GM19025 (cell line): Measurements from ENCODE around the gene CYTIP.
A peak's percentile ranks its signal among the peaks of the same experiment; 100 is the strongest.

Experiments
- ATAC-seq: cut with Tn5 transposase; IDR thresholded peaks from one replicate; pipeline ENCODE4 v1.9.1; 2021; ENCODE audit warnings: mild to moderate bottlenecking, low read depth, moderate library complexity; ENCODE audit not compliant: unreplicated experiment

CYTIP gene

GRCh38 chr2:157465554-157465953 is 21.7 kb upstream of the CYTIP start:
- ATAC-seq = no peak

GRCh38 chr2:157463002-157463401 is 19.1 kb upstream of the CYTIP start:
- no peak for ATAC-seq

GRCh38 chr2:157460897-157461296 is 17.0 kb upstream of the CYTIP start:
- no peak for ATAC-seq

- no peak for ATAC-seq
Observed at GRCh38 chr2:157460384-157460837, 16.5 kb upstream of the CYTIP start.

GRCh38 chr2:157459486-157459885 is 15.6 kb upstream of the CYTIP start:
- ATAC-seq = no peak

- ATAC-seq = no peak
Observed at GRCh38 chr2:157447741-157448140, 3.9 kb upstream of the CYTIP start.

GRCh38 chr2:157447031-157447430 is 3.1 kb upstream of the CYTIP start:
- no peak for ATAC-seq

- ATAC-seq = no peak
Observed at GRCh38 chr2:157444641-157445040, 752 bp upstream of the CYTIP start.

- ATAC-seq = no peak
Observed at GRCh38 chr2:157443090-157443489, 799 bp downstream of the CYTIP start.

GRCh38 chr2:157442636-157443035 is 1.3 kb downstream of the CYTIP start:
- no peak for ATAC-seq

- no peak for ATAC-seq
Observed at GRCh38 chr2:157442191-157442590, 1.7 kb downstream of the CYTIP start.

- peak; percentile 34 for ATAC-seq
Observed at GRCh38 chr2:157441072-157441454, 2.8 kb downstream of the CYTIP start.

- no peak for ATAC-seq
Observed at GRCh38 chr2:157440404-157441071, 3.4 kb downstream of the CYTIP start.

- peak; percentile 39 for ATAC-seq
Observed at GRCh38 chr2:157439824-157440186, 4.1 kb downstream of the CYTIP start.

- peak; percentile 11 for ATAC-seq
Observed at GRCh38 chr2:157438863-157439823, 4.7 kb downstream of the CYTIP start.

GRCh38 chr2:157433394-157433793 is 10.5 kb downstream of the CYTIP start:
- ATAC-seq = no peak

- no peak for ATAC-seq
Observed at GRCh38 chr2:157432475-157433106, 11.3 kb downstream of the CYTIP start.

- no peak for ATAC-seq
Observed at GRCh38 chr2:157431176-157431575, 12.7 kb downstream of the CYTIP start.

- no peak for ATAC-seq
Observed at GRCh38 chr2:157428500-157429175, 15.3 kb downstream of the CYTIP start.

GRCh38 chr2:157427922-157428303 is 16.0 kb downstream of the CYTIP start:
- ATAC-seq = no peak
